HFF-Myc (cell line): Measurements from ENCODE around the gene JADE3.

Source experiments
- DNase-seq: peaks from one replicate; pipeline ENCODE4 v3.0.0-alpha.2; 2011; ENCODE audit warnings: low read depth; ENCODE audit errors: extremely low read depth
- H3K4me3 ChIP-seq: replicated peaks from 2 replicates; pipeline ENCODE4 v1.5.1; 2011; ENCODE audit warnings: low read depth, mild to moderate bottlenecking, control low read depth, low read length
- TF ChIP-seq, protein P1 (sequence below): IDR thresholded peaks from 2 replicates; pipeline ENCODE4 v1.5.1; 2012; ENCODE audit warnings: mild to moderate bottlenecking, low read depth, low read length, control low read depth; ENCODE audit errors: missing control alignments

JADE3 gene

GRCh38 chrX:46991664-46992063 is 79.4 kb downstream of the JADE3 start:
- H3K4me3 ChIP-seq = no peak overlapping the region
- TF ChIP-seq, protein P1, sequence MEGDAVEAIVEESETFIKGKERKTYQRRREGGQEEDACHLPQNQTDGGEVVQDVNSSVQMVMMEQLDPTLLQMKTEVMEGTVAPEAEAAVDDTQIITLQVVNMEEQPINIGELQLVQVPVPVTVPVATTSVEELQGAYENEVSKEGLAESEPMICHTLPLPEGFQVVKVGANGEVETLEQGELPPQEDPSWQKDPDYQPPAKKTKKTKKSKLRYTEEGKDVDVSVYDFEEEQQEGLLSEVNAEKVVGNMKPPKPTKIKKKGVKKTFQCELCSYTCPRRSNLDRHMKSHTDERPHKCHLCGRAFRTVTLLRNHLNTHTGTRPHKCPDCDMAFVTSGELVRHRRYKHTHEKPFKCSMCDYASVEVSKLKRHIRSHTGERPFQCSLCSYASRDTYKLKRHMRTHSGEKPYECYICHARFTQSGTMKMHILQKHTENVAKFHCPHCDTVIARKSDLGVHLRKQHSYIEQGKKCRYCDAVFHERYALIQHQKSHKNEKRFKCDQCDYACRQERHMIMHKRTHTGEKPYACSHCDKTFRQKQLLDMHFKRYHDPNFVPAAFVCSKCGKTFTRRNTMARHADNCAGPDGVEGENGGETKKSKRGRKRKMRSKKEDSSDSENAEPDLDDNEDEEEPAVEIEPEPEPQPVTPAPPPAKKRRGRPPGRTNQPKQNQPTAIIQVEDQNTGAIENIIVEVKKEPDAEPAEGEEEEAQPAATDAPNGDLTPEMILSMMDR = no peak
- DNase-seq = no peak

DNA sequence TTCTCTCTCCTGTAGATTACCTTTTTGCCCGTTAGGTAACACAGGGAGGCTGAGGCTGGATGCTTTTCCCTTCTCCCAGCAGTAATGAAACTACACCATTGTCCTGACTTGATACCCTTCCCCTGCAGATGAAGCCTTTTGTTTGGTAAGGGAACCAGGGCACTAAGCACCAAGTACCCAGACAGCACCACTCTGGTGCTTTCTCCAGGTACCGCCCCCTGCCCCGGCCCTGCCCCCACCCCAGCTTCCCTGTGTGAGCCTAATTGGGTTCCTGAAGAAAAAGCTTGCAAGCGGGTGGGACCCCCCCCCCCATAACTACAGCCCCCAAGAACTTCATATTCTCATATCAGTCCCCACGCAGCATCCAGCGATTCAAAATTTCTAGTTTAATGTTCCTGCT is 79.8 kb downstream of the JADE3 start:
- TF ChIP-seq, protein P1 = no peak
- DNase-seq = no peak
- H3K4me3 ChIP-seq = no peak overlapping the region

DNA sequence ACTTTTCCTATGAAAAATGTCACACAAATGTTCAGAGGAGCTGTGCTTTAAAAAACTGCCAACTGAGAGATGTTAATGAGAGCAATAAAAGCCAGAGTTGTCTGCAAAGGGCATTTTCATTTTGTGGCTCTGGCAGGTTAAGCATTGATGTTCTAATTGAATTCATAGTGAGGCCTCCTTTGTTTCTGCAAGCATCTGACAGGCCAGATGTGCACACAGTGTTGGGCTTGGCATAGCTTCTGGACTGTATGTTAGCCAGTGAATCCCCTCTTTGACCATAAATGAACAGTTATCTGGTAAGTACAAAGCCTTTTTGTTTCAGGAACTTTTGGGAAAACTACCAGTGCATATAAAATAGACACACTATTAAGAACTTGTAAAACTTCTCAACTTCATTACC is 81.9 kb downstream of the JADE3 start:
- H3K4me3 ChIP-seq = no peak overlapping the region
- DNase-seq = no peak
- TF ChIP-seq, protein P1 = no peak

- TF ChIP-seq, protein P1 = no peak
- H3K4me3 ChIP-seq = no peak overlapping the region
- no peak for DNase-seq
Measured at GRCh38 chrX:47012131-47012530, 99.9 kb downstream of the JADE3 start.

DNA sequence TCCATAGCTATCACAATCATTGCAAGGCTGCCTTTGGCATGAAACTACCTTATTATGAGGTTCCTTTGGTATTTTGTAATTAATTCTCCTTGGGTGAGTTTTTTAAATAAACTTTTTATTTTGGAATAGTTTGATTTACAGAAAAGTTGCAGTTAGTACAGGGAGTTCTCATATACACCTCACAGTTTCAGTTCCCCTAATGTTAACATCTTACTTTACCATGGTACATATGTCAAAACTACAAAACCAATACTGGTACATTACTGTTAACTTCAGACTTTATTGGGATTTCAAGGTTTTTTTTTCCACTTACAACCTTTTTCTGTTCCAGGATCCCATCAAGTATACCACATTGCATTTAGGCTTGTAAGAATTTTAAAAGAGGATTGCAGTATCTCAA is 114.0 kb downstream of the JADE3 start:
- TF ChIP-seq, protein P1 = no peak
- no peak overlapping the region for H3K4me3 ChIP-seq
- no peak for DNase-seq

GRCh38 chrX:47030339-47030738 is 118.1 kb downstream of the JADE3 start:
- TF ChIP-seq, protein P1 = peak; percentile 18
- peak; percentile 20 for DNase-seq
- no peak overlapping the region for H3K4me3 ChIP-seq

DNA sequence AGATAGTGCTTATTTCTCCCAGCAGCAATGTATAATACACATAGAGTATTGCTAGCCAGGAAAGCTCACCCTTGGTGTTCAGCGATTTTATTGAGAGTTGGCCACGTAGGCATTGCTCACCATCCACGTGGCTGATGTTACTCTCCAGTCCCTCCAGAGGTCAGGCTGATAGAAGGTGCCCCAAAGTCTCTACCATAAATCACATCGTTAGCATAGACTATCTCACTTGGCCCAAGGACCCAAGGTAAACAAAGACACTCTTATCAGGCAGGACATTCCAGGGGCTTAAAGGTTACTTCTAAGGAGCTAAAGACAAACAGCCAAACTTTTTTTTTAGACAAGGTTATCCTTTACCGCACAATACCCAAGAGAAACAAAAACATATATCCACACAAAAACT is 135.8 kb downstream of the JADE3 start:
- no peak overlapping the region for H3K4me3 ChIP-seq
- TF ChIP-seq, protein P1 = no peak
- no peak for DNase-seq
